Sigmoid colon (tissue), 4 donors: ENCODE results near the gene SLC39A2.

Source experiments
- POLR2AphosphoS5 ChIP-seq, 4 donors: sonication (generic); formaldehyde crosslinking; IDR thresholded peaks; one replicate each; pipeline ENCODE4 v1.6.1; 2017; ENCODE audit warnings: antibody characterized with exemption in 4 of 4
- TF ChIP-seq, protein P1 (sequence below), 4 experiments: fragments of 450-650 bp in 3 of 4; fragments of 200-600 bp in 1 of 4; IDR thresholded peaks; one replicate each; pipeline ENCODE4 v1.5.1; 2016 to 2019; ENCODE audit warnings: antibody characterized with exemption in 4 of 4, mild to moderate bottlenecking in 3 of 4, moderate library complexity in 2 of 4

DNA sequence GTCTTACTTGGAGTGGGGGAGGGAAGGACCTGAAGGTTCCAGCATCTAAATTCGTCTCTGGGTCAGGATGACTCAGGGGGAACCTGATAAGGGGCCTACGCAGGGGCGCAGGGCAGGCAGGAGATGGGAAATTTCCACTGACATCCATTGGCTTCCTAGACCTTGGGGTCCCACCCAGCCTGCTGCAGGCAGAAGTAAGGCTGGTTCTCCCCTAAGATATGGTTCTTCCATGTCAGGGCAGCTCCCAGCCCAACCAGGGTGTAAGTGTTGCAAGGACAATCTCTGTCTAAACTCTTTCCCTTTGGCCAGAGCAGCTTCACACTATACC, 27.9 kb downstream of the SLC39A2 start:
- TF ChIP-seq, protein P1, sequence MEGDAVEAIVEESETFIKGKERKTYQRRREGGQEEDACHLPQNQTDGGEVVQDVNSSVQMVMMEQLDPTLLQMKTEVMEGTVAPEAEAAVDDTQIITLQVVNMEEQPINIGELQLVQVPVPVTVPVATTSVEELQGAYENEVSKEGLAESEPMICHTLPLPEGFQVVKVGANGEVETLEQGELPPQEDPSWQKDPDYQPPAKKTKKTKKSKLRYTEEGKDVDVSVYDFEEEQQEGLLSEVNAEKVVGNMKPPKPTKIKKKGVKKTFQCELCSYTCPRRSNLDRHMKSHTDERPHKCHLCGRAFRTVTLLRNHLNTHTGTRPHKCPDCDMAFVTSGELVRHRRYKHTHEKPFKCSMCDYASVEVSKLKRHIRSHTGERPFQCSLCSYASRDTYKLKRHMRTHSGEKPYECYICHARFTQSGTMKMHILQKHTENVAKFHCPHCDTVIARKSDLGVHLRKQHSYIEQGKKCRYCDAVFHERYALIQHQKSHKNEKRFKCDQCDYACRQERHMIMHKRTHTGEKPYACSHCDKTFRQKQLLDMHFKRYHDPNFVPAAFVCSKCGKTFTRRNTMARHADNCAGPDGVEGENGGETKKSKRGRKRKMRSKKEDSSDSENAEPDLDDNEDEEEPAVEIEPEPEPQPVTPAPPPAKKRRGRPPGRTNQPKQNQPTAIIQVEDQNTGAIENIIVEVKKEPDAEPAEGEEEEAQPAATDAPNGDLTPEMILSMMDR (IDR thresholded peaks at IDR 0.05): no peak
- TF ChIP-seq POLR2AphosphoS5 (IDR thresholded peaks at IDR 0.05): no peak
